NCI-H146 treated with DMSO at 0.1 percent for 48 hours (cell line): ENCODE results near the gene CSNK2A3.
"Not testable (repeated sequence)": the region's sequence is repeated elsewhere in the genome, so short reads cannot be mapped to it uniquely, and the experiment has no call there.

Experiments
- DNase-seq: peaks from one replicate; lab custom pipeline; 2025; ENCODE audit not compliant: unreplicated experiment; lab: John Stamatoyannopoulos, UW

Gene CSNK2A3

DNA sequence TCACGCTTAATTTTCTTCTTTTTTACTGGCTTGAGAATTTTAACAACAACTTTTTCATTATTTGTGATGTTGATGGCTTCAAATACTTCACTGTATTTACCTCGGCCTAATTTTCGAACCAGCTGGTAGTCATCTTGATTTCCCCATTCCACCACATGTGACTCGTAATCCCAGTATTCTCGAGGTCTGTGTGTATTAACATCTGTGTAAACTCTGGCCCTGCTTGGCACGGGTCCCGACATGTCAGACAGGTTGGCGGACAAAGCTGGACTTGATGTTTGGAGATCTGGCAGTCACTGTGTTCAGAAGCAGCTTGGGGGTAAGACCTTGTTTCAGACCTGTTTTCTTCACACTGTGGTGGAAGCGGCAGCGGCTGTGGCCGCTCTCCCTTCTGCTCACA is at the start of gene CSNK2A3:
Gene CSNK2A3 (minus strand): TSS at position 373 of the 400 bp plus-strand sequence. CDS start 131 bp downstream, at position 242.
- DNase-seq = not testable (repeated sequence)

GRCh38 chr11:11401960-11402535 is 49.0 kb upstream of the CSNK2A3 start:
- no peak for DNase-seq

- no peak for DNase-seq
Measured at GRCh38 chr11:11400635-11401232, 47.7 kb upstream of the CSNK2A3 start.

DNA sequence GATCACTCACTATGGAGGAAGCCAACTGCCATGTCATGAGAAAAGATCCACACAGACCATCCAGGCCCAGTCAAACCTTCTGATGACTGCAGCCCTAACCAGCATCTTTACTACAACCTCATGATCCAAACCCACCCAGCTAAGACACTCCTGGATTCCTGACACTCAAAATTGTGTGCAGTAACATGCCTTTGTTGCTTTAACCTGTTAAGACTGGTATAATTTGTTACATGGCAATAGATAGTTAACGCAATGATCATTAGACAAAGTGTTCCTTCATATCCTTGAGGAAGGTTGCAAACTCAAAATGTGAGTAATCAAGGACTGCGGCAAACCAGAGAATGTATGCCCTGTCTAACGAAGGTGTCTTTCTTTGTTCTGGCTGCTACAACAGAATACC is 47.1 kb upstream of the CSNK2A3 start:
- no peak for DNase-seq

GRCh38 chr11:11397781-11398180 is 44.7 kb upstream of the CSNK2A3 start:
- DNase-seq = no peak

DNA sequence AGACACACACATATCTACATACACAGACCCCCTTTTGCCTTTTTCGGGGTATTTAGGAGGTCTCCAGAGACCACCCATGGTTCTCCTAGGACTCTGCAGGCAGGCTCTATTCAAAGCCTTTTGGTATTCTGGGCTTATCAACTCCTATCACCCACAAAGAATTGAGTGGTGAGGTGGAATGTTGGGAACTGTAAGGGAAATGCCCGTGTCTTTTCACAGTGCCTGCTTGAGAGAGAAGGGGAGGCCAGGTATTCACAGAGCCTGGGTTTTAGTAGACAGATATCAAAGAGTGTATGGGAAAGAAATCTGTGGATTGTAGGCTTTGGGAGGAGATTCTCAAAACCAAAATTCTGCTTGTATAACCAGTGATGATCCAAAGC is 44.0 kb upstream of the CSNK2A3 start:
- DNase-seq = no peak

DNA sequence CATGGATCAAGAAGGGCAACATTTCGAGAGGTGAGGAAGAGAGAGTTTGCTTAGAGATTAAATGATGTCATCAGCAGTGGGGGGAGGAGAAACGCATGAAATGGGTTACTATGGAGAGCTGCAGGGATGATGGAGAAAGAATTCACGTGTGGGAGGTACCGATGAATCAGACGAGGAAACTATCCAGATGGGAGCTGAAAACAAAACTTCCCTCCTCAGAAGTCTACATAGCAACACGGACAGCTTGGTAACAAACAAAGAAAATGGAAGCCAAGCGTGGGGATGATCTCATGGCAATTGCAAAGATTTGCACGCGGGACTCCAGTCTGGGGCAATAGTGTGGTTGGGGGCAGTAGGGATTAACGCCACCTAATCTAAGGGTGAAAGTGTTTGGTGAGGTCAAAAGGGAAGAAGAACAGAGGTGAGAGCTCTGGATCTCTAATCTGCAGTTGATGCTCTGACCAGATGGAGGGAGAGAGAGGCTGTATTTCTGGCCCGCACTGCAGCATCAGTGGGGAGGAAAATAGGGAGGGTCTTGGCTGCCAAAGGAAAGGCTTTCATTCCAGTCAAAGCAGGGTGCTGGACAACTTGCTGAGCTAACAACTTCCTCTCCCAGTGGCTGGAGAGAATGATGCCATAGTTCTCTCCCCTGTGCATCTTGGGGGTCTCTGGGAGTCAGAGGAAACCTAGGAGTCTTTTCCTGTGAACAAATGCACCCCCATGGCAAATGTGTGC is 43.4 kb upstream of the CSNK2A3 start:
- no peak for DNase-seq

- DNase-seq = no peak
Measured at GRCh38 chr11:11395126-11395525, 42.1 kb upstream of the CSNK2A3 start.

GRCh38 chr11:11394241-11394640 is 41.2 kb upstream of the CSNK2A3 start:
- DNase-seq = no peak

GRCh38 chr11:11391796-11392463 is 38.9 kb upstream of the CSNK2A3 start:
- DNase-seq = no peak

DNA sequence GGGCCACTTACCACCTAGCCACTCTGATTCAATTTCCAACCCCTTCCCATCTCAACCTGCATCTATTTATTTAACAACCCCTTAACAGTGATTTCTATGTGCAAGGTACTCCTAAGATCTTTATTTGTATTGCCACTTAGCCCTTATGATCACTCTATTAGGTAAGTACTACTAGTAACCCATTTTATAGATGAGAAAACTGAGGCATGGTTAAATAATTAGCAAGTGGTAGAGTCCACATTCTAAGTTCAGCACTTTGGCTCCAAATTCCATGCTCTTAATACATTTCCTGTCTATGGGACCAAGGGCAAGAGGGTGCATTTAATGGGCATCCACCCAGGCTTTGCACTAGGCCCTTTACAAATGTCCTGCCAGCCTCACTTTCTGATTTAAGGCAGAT is 38.1 kb upstream of the CSNK2A3 start:
- no peak for DNase-seq

- no peak for DNase-seq
Measured at GRCh38 chr11:11390068-11390771, 37.2 kb upstream of the CSNK2A3 start.

DNA sequence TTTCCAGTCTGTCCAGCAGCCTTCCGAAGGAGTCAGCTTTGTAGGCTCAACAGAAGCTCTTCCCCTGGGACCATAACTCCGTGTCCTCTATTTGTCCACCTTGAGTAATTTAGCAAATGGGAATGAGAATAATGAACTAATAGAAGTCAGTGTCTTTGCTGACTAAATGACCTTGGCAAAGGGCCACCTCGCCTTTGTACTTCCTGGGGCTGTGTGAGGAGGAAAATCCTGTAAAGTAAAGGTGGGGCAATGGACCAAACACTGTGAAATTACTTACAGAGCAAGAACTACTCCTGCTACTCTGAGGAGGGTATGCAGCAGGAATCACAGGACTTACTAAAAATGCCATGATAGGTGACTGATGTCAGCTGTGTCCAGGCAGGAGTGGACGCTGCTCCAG is 36.2 kb upstream of the CSNK2A3 start:
- no peak for DNase-seq

- no peak for DNase-seq
Measured at GRCh38 chr11:11387622-11388305, 34.7 kb upstream of the CSNK2A3 start.

GRCh38 chr11:11387207-11387606 is 34.2 kb upstream of the CSNK2A3 start:
- no peak for DNase-seq

GRCh38 chr11:11384829-11385228 is 31.8 kb upstream of the CSNK2A3 start:
- DNase-seq = no peak

DNA sequence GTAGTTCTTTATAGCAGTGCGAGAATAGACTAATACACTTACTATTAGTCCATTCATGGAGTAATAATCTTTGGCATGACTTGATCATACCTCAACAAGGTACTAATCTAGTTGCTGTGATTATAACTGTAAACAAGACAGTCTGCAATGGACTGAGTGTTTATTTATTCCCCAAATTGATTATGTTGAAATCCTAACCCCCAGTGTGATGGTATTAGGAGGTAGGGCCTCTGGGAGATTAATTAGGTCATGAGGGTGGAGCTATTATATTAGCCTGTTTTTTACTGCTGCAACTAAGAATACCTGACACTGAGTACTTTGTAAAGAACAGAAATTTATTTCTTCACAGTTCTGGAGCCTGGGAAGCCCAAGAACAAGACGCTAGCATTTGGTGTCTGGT is 30.9 kb upstream of the CSNK2A3 start:
- DNase-seq = no peak

- peak; percentile 74 for DNase-seq
Measured at GRCh38 chr11:11382858-11383532, 29.9 kb upstream of the CSNK2A3 start.

DNA sequence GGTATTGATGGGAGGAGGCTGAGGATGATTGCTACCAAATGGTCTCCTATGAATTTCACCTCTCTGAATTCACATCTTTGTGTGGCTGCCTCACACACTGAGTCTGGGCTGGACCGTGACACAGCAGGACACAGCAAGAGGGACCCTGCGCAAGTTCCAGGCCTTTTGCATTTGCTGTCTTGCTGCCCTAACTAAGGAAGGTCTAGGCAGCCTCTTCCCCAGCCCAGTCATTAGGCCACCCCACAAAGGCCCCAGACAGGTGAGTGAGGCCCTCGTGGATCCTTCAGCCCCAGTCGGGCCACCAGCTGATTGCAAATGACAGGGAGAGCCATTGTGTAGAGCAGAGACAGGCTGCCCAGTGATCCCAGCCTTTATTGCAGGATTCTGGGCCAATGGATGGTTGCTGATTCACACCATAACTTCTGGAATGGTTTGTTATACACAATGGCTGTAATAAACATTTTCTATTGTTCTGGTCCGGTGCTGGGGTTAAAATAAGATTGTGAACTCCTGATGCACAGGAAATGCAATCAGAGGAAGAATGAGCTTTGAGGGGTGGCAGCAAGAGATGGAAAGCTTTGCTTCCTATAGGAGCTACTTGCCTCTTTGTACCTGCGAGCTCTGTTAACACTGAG is 28.5 kb upstream of the CSNK2A3 start:
- peak; percentile 21 for DNase-seq

- DNase-seq = no peak
Measured at GRCh38 chr11:11380883-11381282, 27.8 kb upstream of the CSNK2A3 start.
